Prostate gland (tissue), 2 donors: ENCODE data around the gene MILR1. TPM values are rescaled to one million over a fixed set of nuclear protein-coding genes. Genes with fewer than 3 reads are reported as not detected.

Source experiments
- DNase-seq: peaks from one replicate; pipeline ENCODE4 v3.0.0-alpha.2; 2019; ENCODE audit warnings: low spot score
- H3K27ac ChIP-seq, 2 donors: fragments of 200-600 bp; sonication (generic); 2 replicates each; pipeline ENCODE4 v1.5.1; 2017 to 2019
- H3K27me3 ChIP-seq: fragments of 200-600 bp; sonication (generic); replicated peaks from 2 replicates; pipeline ENCODE4 v1.5.1; 2019; ENCODE audit not compliant: insufficient read depth
- H3K36me3 ChIP-seq, 2 donors: fragments of 200-600 bp; sonication (generic); 1 replicate in 1 of 2; 2 replicates in 1 of 2; pipeline versions ENCODE4 v1.5.1 to v1.8.1; 2017 to 2019
- H3K4me1 ChIP-seq: fragments of 200-600 bp; sonication (generic); replicated peaks from 2 replicates; pipeline ENCODE4 v1.5.1; 2019
- H3K4me3 ChIP-seq, 2 donors: fragments of 200-600 bp; sonication (generic); 2 replicates each; pipeline ENCODE4 v1.5.1; 2017 to 2019
- H3K9me3 ChIP-seq: fragments of 200-600 bp; sonication (generic); 2 replicates; pipeline ENCODE4 v1.5.1; 2017
- CTCF ChIP-seq, 4 experiments: fragments of 200-600 bp in 2 of 4; fragments of 450-650 bp in 2 of 4; sonication (generic) in 2 of 4; IDR thresholded peaks; 1 replicate in 3 of 4; 2 replicates in 1 of 4; pipeline ENCODE4 v1.5.1; 2016 to 2019; ENCODE audit warnings: antibody characterized with exemption in 4 of 4, mild to moderate bottlenecking in 2 of 4, moderate library complexity in 2 of 4
- POLR2A ChIP-seq: fragments of 450-650 bp; IDR thresholded peaks from one replicate; pipeline ENCODE4 v1.6.1; 2016; ENCODE audit warnings: antibody characterized with exemption, mild to moderate bottlenecking
- POLR2AphosphoS5 ChIP-seq: sonication (generic); formaldehyde crosslinking; IDR thresholded peaks from one replicate; pipeline ENCODE4 v1.6.1; 2017; ENCODE audit warnings: antibody characterized with exemption
- WGBS: methylation state at CpG from one replicate; pipeline ENCODE4 v1.1.5; 2018; 5-methylcytosine and 5-hydroxymethylcytosine counted together
- intact Hi-C: fragments of 100-400 bp; cut with DNase I; formaldehyde crosslinking; loops from one replicate; pipeline ENCODE4 v1.14.2; 2022
- total RNA-seq, 2 donors: library from RNA; depleted of rRNA; stranded (reverse); fragments of >200 nt; gene quantifications; one replicate each; pipeline ENCODE4 v1.1.0, GENCODE V29; 2016

The MILR1 gene
- total RNA-seq, 2 donors from 2014 or later, result 0.77 to 4.3 TPM

- Histone ChIP-seq H3K4me1 (no peaks in the 10 kb centered on the region), H3K36me3 (no peaks in the 10 kb centered on the region), H3K27me3 (no peaks in the 10 kb centered on the region), H3K27ac (no peak overlapping the region), H3K9me3 (no peaks in the 10 kb centered on the region), H3K4me3 (no peak overlapping the region)
- intact Hi-C loops, result no loop called here
- WGBS, result 84% methylated on average over 6 of the region's 6 CpGs
- TF ChIP-seq POLR2AphosphoS5 (no peak), CTCF (IDR thresholded peaks at IDR 0.05) (no peak), POLR2A (no peak)
- DNase-seq, result no peak
Measured at GRCh38 chr17:64443086-64443760, 5.7 kb upstream of the MILR1 start.

- Histone ChIP-seq H3K4me3 (no peak overlapping the region), H3K4me1 (no peaks in the 10 kb centered on the region), H3K9me3 (no peaks in the 10 kb centered on the region), H3K27ac (no peak overlapping the region), H3K27me3 (no peaks in the 10 kb centered on the region), H3K36me3 (no peaks in the 10 kb centered on the region)
- intact Hi-C loops, result no loop called here
- TF ChIP-seq POLR2A (no peak), CTCF (IDR thresholded peaks at IDR 0.05) (no peak), POLR2AphosphoS5 (no peak)
- WGBS, result 100% methylated on average over 1 of the region's 1 CpG
- no peak for DNase-seq
Measured at GRCh38 chr17:64447526-64447925, 1.4 kb upstream of the MILR1 start.

- H3K36me3 ChIP-seq, result no peaks in the 10 kb centered on the region
- no peak overlapping the region for H3K4me3 ChIP-seq
- no peaks in the 10 kb centered on the region for H3K27me3 ChIP-seq
- H3K9me3 ChIP-seq, result no peaks in the 10 kb centered on the region
- H3K27ac ChIP-seq, result no peak overlapping the region
- no peaks in the 10 kb centered on the region for H3K4me1 ChIP-seq
- TF ChIP-seq POLR2AphosphoS5, result no peak
- TF ChIP-seq CTCF (IDR thresholded peaks at IDR 0.05), result no peak
- TF ChIP-seq POLR2A, result no peak
- DNase-seq, result no peak
- WGBS, result 83% methylated on average over 3 of the region's 3 CpGs
- intact Hi-C loops, result no loop called here
Measured at GRCh38 chr17:64449545-64449944, 630 bp downstream of the MILR1 start.

GRCh38 chr17:64455993-64456885, 7.3 kb downstream of the MILR1 start:
- TF ChIP-seq CTCF (IDR thresholded peaks at IDR 0.05) (no peak), POLR2AphosphoS5 (no peak), POLR2A (no peak)
- H3K36me3 ChIP-seq, result no peaks in the 10 kb centered on the region
- WGBS, result 88% methylated on average over 8 of the region's 8 CpGs
- no peaks in the 10 kb centered on the region for H3K4me1 ChIP-seq
- DNase-seq, result no peak
- H3K4me3 ChIP-seq, result no peak overlapping the region
- intact Hi-C loops, result no loop called here
- H3K9me3 ChIP-seq, result no peaks in the 10 kb centered on the region
- no peak overlapping the region for H3K27ac ChIP-seq
- no peaks in the 10 kb centered on the region for H3K27me3 ChIP-seq
